PC-9 (cell line): ENCODE results near the gene PIGR. TPM values are rescaled to one million over a fixed set of nuclear protein-coding genes. Genes with fewer than 3 reads are reported as not detected.

ENCODE experiments used
- BruUV-seq: library from RNA; stranded (reverse); fragments of 400-500 nt; replicated peaks from 2 replicates; lab custom pipeline; 2021; lab: Mats Ljungman, UMichigan
- CTCF ChIA-PET: fragments of 300-600 bp; sonication (Branson Sonifier 250); formaldehyde crosslinking; loops from one replicate; lab custom pipeline; 2022; ENCODE audit warnings: antibody characterized with exemption; lab: Charles Lee
- POLR2A ChIA-PET: fragments of 300-600 bp; sonication (Branson Sonifier 250); formaldehyde crosslinking; loops from one replicate; lab custom pipeline; 2022; ENCODE audit warnings: antibody characterized with exemption; ENCODE audit not compliant: unreplicated experiment; lab: Charles Lee
- DNase-seq, 2 experiments: peaks; one replicate each; pipeline versions ENCODE4 v3.0.0 to v3.0.0-alpha.2; 2015 to 2022; ENCODE audit warnings: mixed read lengths in 1 of 2
- H2AFZ ChIP-seq: fragments of 200-600 bp; sonication (generic); 2 replicates; pipeline ENCODE4 v1.8.1; 2017; ENCODE audit warnings: antibody characterized with exemption
- H3F3A ChIP-seq: fragments of 200-600 bp; sonication (generic); 2 replicates; pipeline ENCODE4 v1.8.1; 2017; ENCODE audit warnings: antibody characterized with exemption, mild to moderate bottlenecking, low read depth; ENCODE audit not compliant: insufficient read depth
- H3K27ac ChIP-seq: fragments of 200-600 bp; sonication (generic); 2 replicates; pipeline ENCODE4 v1.6.1; 2016; ENCODE audit warnings: mixed run types
- H3K27me3 ChIP-seq: fragments of 200-600 bp; sonication (generic); 2 replicates; pipeline ENCODE4 v1.6.1; 2016; ENCODE audit warnings: low read depth, mixed run types; ENCODE audit not compliant: insufficient read depth
- H3K36me3 ChIP-seq: fragments of 200-600 bp; sonication (generic); 2 replicates; pipeline ENCODE4 v1.6.1; 2016; ENCODE audit warnings: low read depth, mixed run types
- H3K4me1 ChIP-seq: fragments of 200-600 bp; sonication (generic); replicated peaks from 2 replicates; pipeline ENCODE4 v1.6.1; 2016; ENCODE audit warnings: mixed run types; ENCODE audit not compliant: insufficient read depth
- H3K4me2 ChIP-seq: fragments of 200-600 bp; sonication (generic); 2 replicates; pipeline ENCODE4 v1.6.1; 2017; ENCODE audit warnings: mixed run types
- H3K4me3 ChIP-seq: fragments of 200-600 bp; sonication (generic); 2 replicates; pipeline ENCODE4 v1.6.1; 2016; ENCODE audit warnings: mixed run types
- H3K79me2 ChIP-seq: fragments of 200-600 bp; sonication (generic); 2 replicates; pipeline ENCODE4 v1.6.1; 2017; ENCODE audit warnings: low read depth, mixed run types
- H3K9me2 ChIP-seq: fragments of 200-600 bp; sonication (generic); 2 replicates; pipeline ENCODE4 v1.8.1; 2017; ENCODE audit warnings: mild to moderate bottlenecking; ENCODE audit not compliant: insufficient read depth
- H3K9me3 ChIP-seq: fragments of 200-600 bp; sonication (generic); 2 replicates; pipeline ENCODE4 v1.8.1; 2016; ENCODE audit warnings: low read depth; ENCODE audit not compliant: insufficient read depth
- H4K20me1 ChIP-seq: fragments of 200-600 bp; sonication (generic); 2 replicates; pipeline ENCODE4 v1.8.1; 2017; ENCODE audit not compliant: insufficient read depth
- CTCF ChIP-seq: fragments of 200-600 bp; sonication (generic); conservative IDR thresholded peaks from 2 replicates; pipeline ENCODE4 v1.6.1; 2017; ENCODE audit warnings: mixed run types, antibody characterized with exemption, mild to moderate bottlenecking, moderate library complexity
- EZH2 ChIP-seq: fragments of 200-600 bp; sonication (generic); IDR thresholded peaks from 2 replicates; pipeline ENCODE4 v1.8.0; 2017; ENCODE audit warnings: antibody characterized with exemption, low read depth
- intact Hi-C: fragments of 100-400 bp; cut with micrococcal nuclease; formaldehyde crosslinking; loops from one replicate; pipeline ENCODE4 v1.10.0; 2022; ENCODE audit not compliant: unreplicated experiment
- total RNA-seq: library from RNA; stranded (reverse); gene quantifications from 2 replicates; pipeline ENCODE4 v1.2.3, GENCODE V29; 2021

Gene PIGR
- total RNA-seq, 1 experiment from 2014 or later = not detected

- TF ChIP-seq EZH2 = no peak
- no peak for TF ChIP-seq CTCF
- Histone ChIP-seq H2AFZ (no peak overlapping the region), H3K4me2 (no peak overlapping the region), H3K79me2 (no peaks in the 10 kb centered on the region), H3K9me3 (no peaks in the 10 kb centered on the region), H4K20me1 (no peaks in the 10 kb centered on the region), H3K4me3 (no peak overlapping the region), H3K9me2 (no peaks in the 10 kb centered on the region), H3K36me3 (no peaks in the 10 kb centered on the region), H3K4me1 (no peaks in the 10 kb centered on the region), H3K27me3 (no peaks in the 10 kb centered on the region), H3K27ac (no peak overlapping the region), H3F3A (no peaks in the 10 kb centered on the region)
- BruUV-seq = no TSS peak
- ChIA-PET CTCF (no interaction called here), POLR2A (interaction anchor here (0.6 to 0.7 kb wide), 2 partner anchors 46 to 195 kb away, joined by 3 to 4 read pairs; partner anchors contain the start of gene C1orf116)
- intact Hi-C loops = no loop called here
- DNase-seq = no peak
Measured at GRCh38 chr1:206986885-206987284, 40.6 kb upstream of the PIGR start.

GRCh38 chr1:206986402-206986801, 40.1 kb upstream of the PIGR start:
- intact Hi-C loops = no loop called here
- H3F3A ChIP-seq = no peaks in the 10 kb centered on the region
- no peaks in the 10 kb centered on the region for H3K79me2 ChIP-seq
- no peak for DNase-seq
- H2AFZ ChIP-seq = no peak overlapping the region
- H3K36me3 ChIP-seq = no peaks in the 10 kb centered on the region
- H3K4me2 ChIP-seq = no peak overlapping the region
- no peaks in the 10 kb centered on the region for H3K27me3 ChIP-seq
- no peak overlapping the region for H3K27ac ChIP-seq
- H3K9me2 ChIP-seq = no peaks in the 10 kb centered on the region
- POLR2A ChIA-PET = no interaction called here
- no peaks in the 10 kb centered on the region for H3K9me3 ChIP-seq
- no TSS peak for BruUV-seq
- no peak overlapping the region for H3K4me3 ChIP-seq
- TF ChIP-seq CTCF = no peak
- TF ChIP-seq EZH2 = no peak
- H3K4me1 ChIP-seq = no peaks in the 10 kb centered on the region
- H4K20me1 ChIP-seq = no peaks in the 10 kb centered on the region
- CTCF ChIA-PET = interaction anchor here (0.5 kb wide), 1 partner anchor 535 kb away, joined by 7 read pairs; no protein-coding TSS in a partner anchor

- H3K27ac ChIP-seq = no peak overlapping the region
- no peaks in the 10 kb centered on the region for H3F3A ChIP-seq
- BruUV-seq = no TSS peak
- no peaks in the 10 kb centered on the region for H3K4me1 ChIP-seq
- DNase-seq = no peak
- no peaks in the 10 kb centered on the region for H3K36me3 ChIP-seq
- no peaks in the 10 kb centered on the region for H3K9me2 ChIP-seq
- no peaks in the 10 kb centered on the region for H3K27me3 ChIP-seq
- H4K20me1 ChIP-seq = no peaks in the 10 kb centered on the region
- no peak overlapping the region for H2AFZ ChIP-seq
- TF ChIP-seq EZH2 = no peak
- no peak for TF ChIP-seq CTCF
- H3K9me3 ChIP-seq = no peaks in the 10 kb centered on the region
- POLR2A ChIA-PET = no interaction called here
- CTCF ChIA-PET = no interaction called here
- no peak overlapping the region for H3K4me2 ChIP-seq
- intact Hi-C loops = no loop called here
- no peak overlapping the region for H3K4me3 ChIP-seq
- H3K79me2 ChIP-seq = no peaks in the 10 kb centered on the region
Measured at GRCh38 chr1:206985162-206985749, 39.0 kb upstream of the PIGR start.
